GM06990 (cell line): Measurements from ENCODE around the gene CTDP1.

Experiments used
- DNase-seq: peaks from one replicate; pipeline ENCODE4 v3.0.0-alpha.2; 2011; ENCODE audit not compliant: insufficient read length; ENCODE audit errors: extremely low read depth
- H3K27me3 ChIP-seq: replicated peaks from 2 replicates; pipeline ENCODE4 v1.6.0; 2011; ENCODE audit warnings: low read length; ENCODE audit not compliant: control insufficient read depth, insufficient read depth
- H3K36me3 ChIP-seq: 2 replicates; pipeline ENCODE4 v1.5.1; 2011; ENCODE audit warnings: low read length; ENCODE audit not compliant: control insufficient read depth, insufficient read depth
- H3K4me3 ChIP-seq: replicated peaks from 2 replicates; pipeline ENCODE4 v1.5.1; 2011; ENCODE audit warnings: low read depth, mild to moderate bottlenecking, control low read depth, low read length
- CTCF ChIP-seq: IDR thresholded peaks from 2 replicates; pipeline ENCODE4 v1.5.1; 2011; ENCODE audit warnings: low read length, control low read depth, mild to moderate bottlenecking, inconsistent platforms; ENCODE audit not compliant: insufficient read depth, poor library complexity, severe bottlenecking

Gene CTDP1

GRCh38 chr18:79780547-79780946 is 100.9 kb downstream of the CTDP1 start:
- TF ChIP-seq CTCF = no peak
- Histone ChIP-seq H3K27me3 (no peaks in the 10 kb centered on the region), H3K36me3 (no peaks in the 10 kb centered on the region), H3K4me3 (no peak overlapping the region)
- no peak for DNase-seq

- Histone ChIP-seq H3K27me3 (no peaks in the 10 kb centered on the region), H3K4me3 (no peak overlapping the region), H3K36me3 (no peaks in the 10 kb centered on the region)
- TF ChIP-seq CTCF = no peak
- DNase-seq = no peak
Observed at GRCh38 chr18:79781331-79781941, 101.8 kb downstream of the CTDP1 start.

GRCh38 chr18:79782566-79783308 is 103.1 kb downstream of the CTDP1 start:
- no peak for DNase-seq
- no peak for TF ChIP-seq CTCF
- Histone ChIP-seq H3K4me3 (no peak overlapping the region), H3K27me3 (no peaks in the 10 kb centered on the region), H3K36me3 (no peaks in the 10 kb centered on the region)

- no peak for TF ChIP-seq CTCF
- Histone ChIP-seq H3K36me3 (no peaks in the 10 kb centered on the region), H3K27me3 (no peaks in the 10 kb centered on the region), H3K4me3 (no peak overlapping the region)
- no peak for DNase-seq
Observed at GRCh38 chr18:79784071-79784913, 104.7 kb downstream of the CTDP1 start.

- Histone ChIP-seq H3K4me3 (no peak overlapping the region), H3K27me3 (no peaks in the 10 kb centered on the region), H3K36me3 (no peaks in the 10 kb centered on the region)
- no peak for TF ChIP-seq CTCF
- DNase-seq = peak; percentile 43
Observed at GRCh38 chr18:79784965-79785770, 105.6 kb downstream of the CTDP1 start.
